SK-N-SH (cell line): ENCODE results near the gene LETM1. TPM values are rescaled to one million over a fixed set of nuclear protein-coding genes. Genes with fewer than 3 reads are reported as not detected.

ENCODE experiments used
- CTCF ChIA-PET: fragments of 300-600, 350-600 bp; formaldehyde crosslinking; extraction: SDS; loops from one replicate; lab custom pipeline; 2021; lab: Yijun Ruan, JAX
- POLR2A ChIA-PET: fragments of 350-600 bp; sonication (Branson Sonifier 250); formaldehyde crosslinking; extraction: SDS; loops from one replicate; lab custom pipeline; 2020; ENCODE audit warnings: antibody characterized with exemption, inconsistent platforms; lab: Yijun Ruan, JAX
- DNase-seq: peaks from one replicate; pipeline ENCODE4 v3.0.0; 2012
- H2AFZ ChIP-seq: fragments of 200-600 bp; sonication (generic); 2 replicates; pipeline ENCODE4 v1.8.1; 2016; ENCODE audit warnings: antibody characterized with exemption, mild to moderate bottlenecking, low read depth
- H3F3A ChIP-seq: fragments of 200-600 bp; sonication (generic); replicated peaks from 2 replicates; pipeline ENCODE3; 2016; ENCODE audit warnings: antibody characterized with exemption, mild to moderate bottlenecking; ENCODE audit not compliant: insufficient read depth
- H3K27ac ChIP-seq, 2 experiments: fragments of 200-500 bp in 1 of 2; fragments of 200-600 bp in 1 of 2; sonication (Bioruptor generic) in 1 of 2; sonication (generic), shearing (Covaris generic) in 1 of 2; 2 replicates each; pipeline versions ENCODE4 v1.5.1 to v1.6.1; 2014 to 2016; ENCODE audit warnings: low read depth in 2 of 2, inconsistent platforms in 1 of 2, low read length in 1 of 2, mild to moderate bottlenecking in 1 of 2, mixed read lengths in 1 of 2
- H3K27me3 ChIP-seq: fragments of 200-600 bp; sonication (generic), shearing (Covaris generic); 2 replicates; pipeline ENCODE4 v1.6.1; 2016; ENCODE audit warnings: mixed run types; ENCODE audit not compliant: insufficient read depth
- H3K36me3 ChIP-seq, 2 experiments: fragments of 200-500 bp in 1 of 2; fragments of 200-600 bp in 1 of 2; sonication (Bioruptor generic) in 1 of 2; sonication (generic) in 1 of 2; replicated peaks in 1 of 2; 2 replicates each; pipeline versions ENCODE3 to v1.5.1; 2014 to 2016; ENCODE audit warnings: low read length in 1 of 2, mild to moderate bottlenecking in 1 of 2; ENCODE audit not compliant: insufficient read depth in 2 of 2, control insufficient read depth in 1 of 2
- H3K4me1 ChIP-seq, 2 experiments: fragments of 200-500 bp in 1 of 2; fragments of 200-600 bp in 1 of 2; sonication (Bioruptor generic) in 1 of 2; sonication (generic), shearing (Covaris generic) in 1 of 2; 2 replicates each; pipeline versions ENCODE4 v1.5.1 to v1.6.1; 2014 to 2016; ENCODE audit warnings: low read depth in 1 of 2, low read length in 1 of 2, mixed run types in 1 of 2; ENCODE audit not compliant: insufficient read depth in 2 of 2, control insufficient read depth in 1 of 2
- H3K4me2 ChIP-seq: fragments of 200-600 bp; sonication (generic), shearing (Covaris generic); 2 replicates; pipeline ENCODE4 v1.6.1; 2017; ENCODE audit warnings: mixed run types
- H3K4me3 ChIP-seq, 2 experiments: fragments of 200-500 bp in 1 of 2; fragments of 200-600 bp in 1 of 2; sonication (Bioruptor generic) in 1 of 2; sonication (generic), shearing (Covaris generic) in 1 of 2; 2 replicates each; pipeline versions ENCODE4 v1.5.1 to v1.8.1; 2014 to 2016; ENCODE audit warnings: low read depth in 2 of 2, inconsistent platforms in 1 of 2, low read length in 1 of 2, mild to moderate bottlenecking in 1 of 2, mixed read lengths in 1 of 2, moderate library complexity in 1 of 2
- H3K79me2 ChIP-seq: fragments of 200-600 bp; sonication (generic); 2 replicates; pipeline ENCODE4 v1.8.1; 2017; ENCODE audit warnings: mild to moderate bottlenecking; ENCODE audit not compliant: insufficient read depth
- H3K9ac ChIP-seq: fragments of 200-600 bp; sonication (generic); 2 replicates; pipeline ENCODE4 v1.6.1; 2017; ENCODE audit warnings: mixed run types
- H3K9me2 ChIP-seq: fragments of 200-600 bp; sonication (generic); 2 replicates; pipeline ENCODE4 v1.6.1; 2017; ENCODE audit warnings: mixed run types
- H3K9me3 ChIP-seq: fragments of 200-600 bp; sonication (generic); 2 replicates; pipeline ENCODE4 v1.6.1; 2017; ENCODE audit warnings: mixed run types, mild to moderate bottlenecking, moderate library complexity
- H4K20me1 ChIP-seq: fragments of 200-600 bp; sonication (generic); 2 replicates; pipeline ENCODE4 v1.6.1; 2017; ENCODE audit warnings: mild to moderate bottlenecking, mixed run types; ENCODE audit not compliant: insufficient read depth
- CHD2 ChIP-seq: fragments of 150-350 bp; IDR thresholded peaks from 2 replicates; pipeline ENCODE4 v1.6.1; 2018; ENCODE audit warnings: low read length; ENCODE audit not compliant: partially characterized antibody
- ELF1 ChIP-seq: IDR thresholded peaks from 2 replicates; pipeline ENCODE4 v1.4.0; 2012
- EP300 ChIP-seq, 2 experiments: IDR thresholded peaks; 2 replicates each; pipeline versions ENCODE4 v1.4.0 to v1.6.1; 2012; ENCODE audit warnings: borderline replicate concordance in 1 of 2, low read depth in 1 of 2, low read length in 1 of 2
- EZH2phosphoT487 ChIP-seq: fragments of 200-600 bp; sonication (generic); IDR thresholded peaks from 2 replicates; pipeline ENCODE4 v1.6.1; 2017; ENCODE audit warnings: low read depth, mixed run types, mild to moderate bottlenecking, antibody characterized with exemption, moderate library complexity, borderline replicate concordance
- FOXJ3 ChIP-seq: sonication (generic); formaldehyde crosslinking; IDR thresholded peaks from 2 replicates; pipeline ENCODE4 v1.5.1; 2020; ENCODE audit warnings: mild to moderate bottlenecking, missing genetic modification reagents
- FOXM1 ChIP-seq: IDR thresholded peaks from 2 replicates; pipeline ENCODE4 v1.4.0; 2012; ENCODE audit warnings: low read depth, mild to moderate bottlenecking
- GABPA ChIP-seq: IDR thresholded peaks from 2 replicates; pipeline ENCODE4 v1.4.0; 2012; ENCODE audit warnings: low read depth, mild to moderate bottlenecking
- GATA2 ChIP-seq: sonication (generic); formaldehyde crosslinking; IDR thresholded peaks from 2 replicates; pipeline ENCODE4 v1.5.0; 2020; ENCODE audit warnings: mild to moderate bottlenecking, missing genetic modification reagents
- JUND ChIP-seq: IDR thresholded peaks from 2 replicates; pipeline ENCODE4 v1.4.0; 2012
- MAX ChIP-seq: IDR thresholded peaks from 2 replicates; pipeline ENCODE4 v1.4.0; 2012; ENCODE audit warnings: low read depth
- MXI1 ChIP-seq: IDR thresholded peaks from 2 replicates; pipeline ENCODE4 v1.6.1; 2012; ENCODE audit warnings: mild to moderate bottlenecking, low read depth, low read length, improper control_type of control experiment
- NFIC ChIP-seq: IDR thresholded peaks from 2 replicates; pipeline ENCODE4 v1.4.0; 2012; ENCODE audit warnings: borderline replicate concordance
- NRF1 ChIP-seq: IDR thresholded peaks from 2 replicates; pipeline ENCODE4 v1.6.1; 2012; ENCODE audit warnings: low read depth, mild to moderate bottlenecking, low read length
- PBX3 ChIP-seq: IDR thresholded peaks from 2 replicates; pipeline ENCODE4; 2012
- POLR2AphosphoS5 ChIP-seq: IDR thresholded peaks from 2 replicates; pipeline ENCODE4 v1.6.1; 2012; ENCODE audit warnings: low read depth, low read length
- RXRA ChIP-seq: IDR thresholded peaks from 2 replicates; pipeline ENCODE4 v1.4.0; 2012; ENCODE audit warnings: low read depth, mild to moderate bottlenecking, borderline replicate concordance
- SMC3 ChIP-seq: IDR thresholded peaks from 2 replicates; pipeline ENCODE4 v1.6.1; 2012; ENCODE audit warnings: low read depth, low read length, improper control_type of control experiment
- TAF1 ChIP-seq: IDR thresholded peaks from 2 replicates; pipeline ENCODE4 v1.6.1; 2012; ENCODE audit warnings: low read depth, mild to moderate bottlenecking, low read length, moderate library complexity, borderline replicate concordance
- YY1 ChIP-seq: IDR thresholded peaks from 2 replicates; pipeline ENCODE4 v1.4.0; 2012; ENCODE audit warnings: low read depth, mild to moderate bottlenecking
- WGBS: methylation state at CpG from one replicate; pipeline ENCODE4 v1.1.6; 2017; ENCODE audit warnings: low lambda C conversion rate; 5-methylcytosine and 5-hydroxymethylcytosine counted together
- polyA plus RNA-seq, 3 experiments: library from polyadenylated mRNA; depleted of rRNA; stranded (reverse); fragments of >200 nt; gene quantifications; 2 replicates each; pipeline ENCODE4 v1.2.3, GENCODE V29; 2012

Gene LETM1
- polyA plus RNA-seq, 1 of the 3 experiments (the other 2 are of a cell fraction) = 25.8 TPM

GRCh38 chr4:1832690-1833089 lies 23.3 kb downstream of the LETM1 start:
- H3K4me2 ChIP-seq = no peak overlapping the region
- H3K36me3 ChIP-seq = peaks cover 11 to 47% of the 10 kb centered on the region in 2 experiments
- CTCF ChIA-PET = interaction anchor here (0.6 to 1.7 kb wide), 3 partner anchors 22 to 84 kb away, joined by 3 to 9 read pairs (median 3); no protein-coding TSS in a partner anchor
- no peak overlapping the region for H3K4me3 ChIP-seq
- H3K9me3 ChIP-seq = no peaks in the 10 kb centered on the region
- 95% methylated on average over 18 of the region's 18 CpGs for WGBS
- no peak overlapping the region for H2AFZ ChIP-seq
- TF ChIP-seq CHD2 = no peak
- no peak for TF ChIP-seq MAX
- TF ChIP-seq JUND = no peak
- TF ChIP-seq, all 33 proteins: peak for 0
- Histone ChIP-seq H3K27ac (no peak overlapping the region), H3F3A (peaks cover 12% of the 10 kb centered on the region), H4K20me1 (peaks cover 2% of the 10 kb centered on the region; the same call in 1 of the 2 replicates), H3K4me1 (peaks cover 0 to 7% of the 10 kb centered on the region in 2 experiments; a peak in 1 of 4 replicates), H3K9ac (no peak overlapping the region), H3K79me2 (no peaks in the 10 kb centered on the region; the same call in 1 of the 2 replicates), H3K9me2 (no peaks in the 10 kb centered on the region), H3K27me3 (no peaks in the 10 kb centered on the region)
- no peak for DNase-seq
- POLR2A ChIA-PET = no interaction called here

- Histone ChIP-seq H3K4me1 (peaks cover 0 to 14% of the 10 kb centered on the region in 2 experiments; a peak in 1 of 4 replicates), H3K27me3 (no peaks in the 10 kb centered on the region), H2AFZ (no peak overlapping the region), H3K27ac (no peak overlapping the region; a peak in 1 of 4 replicates), H3K9me2 (no peaks in the 10 kb centered on the region), H3K9ac (no peak overlapping the region), H3K79me2 (no peaks in the 10 kb centered on the region; the same call in 1 of the 2 replicates), H3F3A (peaks cover 12% of the 10 kb centered on the region), H3K4me2 (no peak overlapping the region), H3K4me3 (no peak overlapping the region), H3K9me3 (no peaks in the 10 kb centered on the region), H3K36me3 (peaks cover 10 to 48% of the 10 kb centered on the region in 2 experiments), H4K20me1 (peaks cover 2% of the 10 kb centered on the region; the same call in 1 of the 2 replicates)
- DNase-seq = no peak
- WGBS = 89% methylated on average over 3 of the region's 8 CpGs
- ChIA-PET CTCF (interaction anchor here (1.5 kb wide), 1 partner anchor 83 kb away, joined by 5 read pairs; no protein-coding TSS in a partner anchor), POLR2A (no interaction called here)
- no peak for TF ChIP-seq CHD2
- no peak for TF ChIP-seq GATA2 (CRISPR knock-in tag)
- no peak for TF ChIP-seq EZH2phosphoT487
- no peak for TF ChIP-seq FOXM1
- TF ChIP-seq NRF1 = no peak
- TF ChIP-seq GABPA = no peak
- no peak for TF ChIP-seq NFIC
- TF ChIP-seq EP300 (IDR thresholded peaks at IDR 0.05; ENCODE audit: borderline replicate concordance in 1 of 2, low read depth in 1 of 2, low read length in 1 of 2) = no peak
- no peak for TF ChIP-seq FOXJ3
- TF ChIP-seq ELF1 = no peak
- TF ChIP-seq MXI1 = no peak
- TF ChIP-seq PBX3 = no peak
- TF ChIP-seq TAF1 = no peak
- no peak for TF ChIP-seq YY1
- no peak for TF ChIP-seq RXRA
- TF ChIP-seq POLR2AphosphoS5 = no peak
- TF ChIP-seq MAX = no peak
- TF ChIP-seq SMC3 = no peak
Measured at GRCh38 chr4:1831331-1831730, 24.6 kb downstream of the LETM1 start.
